IPS DF 19.7 (cell line): ENCODE measurements around the gene ATP2B3.
"Not testable (repeated sequence)": the region's sequence is repeated elsewhere in the genome, so short reads cannot be mapped to it uniquely, and the experiment has no call there.

Experiments
- DNase-seq: peaks from one replicate; pipeline ENCODE4 v3.0.0-alpha.2; 2013; ENCODE audit warnings: low read depth, low spot score

The ATP2B3 gene

DNA sequence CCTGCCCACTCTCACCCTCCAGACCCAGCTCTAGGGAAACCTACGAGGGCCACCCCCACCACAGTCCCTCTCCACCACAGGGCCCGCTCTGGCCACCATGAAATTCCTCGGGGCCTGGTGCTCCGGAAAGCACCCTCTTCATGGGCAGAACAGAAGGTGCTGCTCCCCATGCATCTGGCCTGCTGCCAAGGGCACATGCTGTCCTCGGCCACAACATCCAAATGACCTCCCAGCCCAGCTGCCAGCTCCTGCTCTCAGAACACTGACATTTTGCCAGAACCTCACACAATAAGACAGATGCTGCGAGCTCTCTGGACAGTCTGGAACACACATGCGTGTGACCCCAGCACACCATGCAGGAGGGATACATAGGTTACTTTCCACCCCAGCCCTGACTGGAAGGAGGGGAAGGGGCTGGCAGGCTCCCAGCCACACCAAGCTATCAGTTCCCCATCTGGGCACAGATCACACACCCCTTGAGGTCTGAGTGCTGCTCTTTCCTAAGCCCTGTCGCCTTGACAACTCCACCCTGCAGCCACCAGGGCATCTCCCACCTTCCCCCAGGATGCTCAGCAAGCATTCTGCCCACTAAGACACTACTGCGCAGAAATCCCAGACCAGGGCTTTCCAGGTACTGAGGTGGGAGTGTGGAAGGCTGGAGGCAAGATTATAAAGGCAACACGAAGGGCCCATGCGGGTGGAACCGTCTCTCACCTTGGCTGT is 75.7 kb downstream of the ATP2B3 start:
- DNase-seq, result no peak

DNA sequence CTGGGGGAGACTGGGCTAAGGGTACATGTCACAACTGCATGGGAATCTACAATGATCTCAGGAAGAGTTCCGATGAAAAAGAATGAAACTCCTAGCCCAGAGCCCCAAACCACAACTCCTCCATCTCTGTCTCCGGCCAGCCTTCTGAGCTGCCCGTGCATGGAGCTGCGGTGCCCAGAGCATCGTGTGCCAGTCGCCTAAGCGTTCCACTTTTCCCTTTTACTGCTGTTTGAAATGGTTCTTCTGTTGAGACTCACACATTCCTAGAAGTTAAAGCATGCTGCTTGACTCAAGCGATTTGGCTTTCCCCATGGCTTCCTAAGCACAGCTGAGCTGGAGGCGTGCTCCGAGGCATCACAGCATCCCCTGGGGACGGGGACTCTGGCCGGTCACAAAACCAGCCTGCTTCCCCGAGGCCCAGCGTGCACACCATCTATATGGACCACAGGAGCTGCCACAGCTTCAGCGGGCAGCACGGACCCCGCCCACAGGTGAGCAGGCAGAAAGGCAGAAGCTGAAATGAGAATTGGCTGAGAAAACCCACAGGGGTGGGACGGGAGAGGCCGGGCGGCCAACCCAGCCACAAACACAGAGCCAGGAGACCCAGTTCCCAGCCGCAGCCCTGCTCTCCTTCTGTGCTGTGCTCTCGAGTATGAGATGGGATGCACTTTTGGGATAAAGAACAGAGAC is 76.5 kb downstream of the ATP2B3 start:
- no peak for DNase-seq

DNA sequence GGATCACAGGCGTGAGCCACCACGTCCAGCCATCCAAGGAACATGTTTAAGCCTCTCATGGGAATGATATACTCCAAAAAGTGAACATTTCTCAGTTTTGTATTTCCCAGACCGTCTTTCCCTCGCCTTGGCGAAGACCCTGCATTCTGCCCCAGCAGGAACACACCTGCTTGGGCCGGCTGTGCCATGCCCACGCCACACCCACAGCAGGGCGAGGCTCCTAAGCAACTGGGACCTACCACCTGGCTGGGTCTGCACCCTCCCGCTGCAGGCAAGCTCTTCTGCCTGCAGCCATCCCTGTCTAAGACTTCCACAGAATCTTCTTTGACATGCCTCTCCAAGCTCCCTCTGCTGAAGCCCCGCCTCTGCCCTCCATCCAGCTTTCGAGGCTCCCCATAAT is 77.9 kb downstream of the ATP2B3 start:
- DNase-seq, result no peak

DNA sequence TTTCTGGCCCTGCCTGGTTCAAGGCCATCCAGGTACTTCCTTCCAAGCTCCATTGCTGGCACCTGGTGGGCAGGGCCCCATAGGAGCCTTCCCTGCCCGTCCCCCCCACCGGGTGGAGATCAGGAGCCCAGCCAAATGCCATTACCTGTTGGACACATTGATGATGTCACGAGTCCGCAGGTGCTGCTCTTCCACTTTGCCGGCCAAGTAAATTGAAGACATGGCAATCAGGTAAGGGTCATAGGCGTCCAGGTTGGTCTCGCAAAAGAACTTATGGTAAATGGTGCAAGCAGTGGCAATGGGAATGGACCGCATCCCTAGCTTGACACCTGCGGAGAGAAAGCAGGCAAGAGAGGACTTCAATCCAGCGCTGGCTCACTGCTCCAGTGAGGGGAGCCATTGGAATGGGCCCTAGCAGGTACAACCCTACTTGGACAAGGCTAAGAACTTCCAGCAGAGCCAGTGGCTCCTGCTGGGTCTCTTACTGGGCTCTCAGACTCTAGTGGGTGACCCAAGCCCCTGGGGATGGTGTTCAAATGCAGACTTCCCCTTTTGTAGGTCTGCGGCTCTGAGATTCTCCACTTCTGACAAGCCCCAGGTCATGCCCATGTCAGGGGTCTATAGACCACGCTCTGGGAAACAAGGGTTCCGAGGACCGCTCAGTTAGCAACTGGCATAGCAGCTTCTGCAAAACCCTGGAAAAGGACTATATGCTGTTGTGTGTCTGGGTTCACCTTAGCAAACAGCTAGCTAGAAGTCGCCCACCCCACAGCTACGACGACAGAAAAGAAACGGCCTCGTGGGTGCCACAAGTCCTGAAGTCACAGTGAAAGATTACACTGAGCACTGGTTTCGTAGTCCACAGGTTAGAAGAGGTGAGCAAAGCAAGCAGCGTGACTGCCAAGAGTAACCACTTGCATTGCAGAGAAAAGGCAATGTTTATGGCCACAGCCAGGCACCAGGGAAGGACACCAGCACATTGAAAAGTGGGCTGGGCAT is 78.7 kb downstream of the ATP2B3 start:
- DNase-seq, result no peak

DNA sequence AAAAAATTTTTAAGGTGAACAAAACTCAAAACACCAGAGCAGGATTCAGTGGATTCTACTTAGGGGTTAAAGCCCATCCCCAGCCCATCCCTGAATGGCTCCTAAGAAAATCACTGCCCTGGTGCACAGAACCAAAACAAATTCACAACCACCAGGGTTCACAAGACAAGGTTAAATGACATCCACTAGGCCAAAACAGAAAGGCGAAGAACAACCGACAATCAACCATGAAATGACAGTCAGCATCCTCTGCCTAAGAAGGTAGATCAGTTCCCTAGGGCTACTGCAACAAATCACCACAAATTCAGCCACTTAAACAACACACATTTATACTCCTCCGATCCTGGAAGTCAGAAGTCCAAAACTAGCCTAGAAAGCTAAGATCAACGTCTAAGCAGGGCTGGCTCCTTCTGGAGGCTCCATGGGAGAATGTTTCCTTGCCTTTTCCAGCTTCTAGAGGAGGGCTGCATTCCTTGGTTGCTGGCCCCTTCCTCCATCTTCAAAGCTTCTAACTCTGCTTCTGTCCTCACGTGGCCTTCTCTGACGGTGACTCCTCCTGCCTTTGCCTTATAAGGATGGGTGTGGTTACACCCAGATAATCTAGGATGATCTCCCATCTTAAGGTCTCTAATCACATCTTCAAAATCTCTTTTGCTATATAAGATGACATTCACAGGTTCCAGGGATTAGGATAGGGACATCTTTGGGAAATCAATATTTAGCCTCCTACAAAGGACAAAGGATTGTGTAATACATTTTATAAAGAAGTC is 79.7 kb downstream of the ATP2B3 start:
- DNase-seq, result no peak

DNA sequence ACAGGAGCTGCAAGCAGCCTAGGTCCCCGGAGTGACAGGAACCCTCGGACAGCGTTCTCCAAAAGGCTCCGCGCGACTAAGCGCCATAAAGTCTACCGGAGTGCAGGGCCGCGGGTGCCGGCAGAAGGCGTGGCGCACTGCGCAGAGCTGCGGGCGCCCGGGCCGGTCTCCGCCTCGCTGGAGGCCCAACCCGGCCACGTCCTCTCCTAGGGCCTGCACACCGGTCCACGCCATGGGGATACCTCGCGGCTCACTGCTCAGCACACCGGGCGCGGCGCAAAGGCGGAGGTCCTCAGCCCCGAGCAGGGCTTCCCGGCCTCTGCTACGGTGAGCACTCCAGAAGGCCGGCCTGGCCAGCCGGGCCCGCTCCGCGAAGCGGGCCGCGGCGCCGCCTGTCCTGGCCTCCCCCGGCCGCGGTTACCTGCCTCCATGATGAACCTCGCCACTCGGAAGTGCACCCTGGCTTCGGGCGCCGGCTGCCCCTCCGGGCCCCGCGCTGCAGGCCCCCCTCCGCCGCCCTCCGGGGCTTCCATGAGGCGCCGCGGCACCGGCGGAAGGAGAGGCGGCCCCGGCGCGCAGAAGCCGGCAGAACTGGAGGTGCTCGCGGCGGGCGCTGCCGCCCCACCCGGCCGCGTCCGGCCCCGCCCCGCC is 81.2 kb downstream of the ATP2B3 start, which contains the start of gene CCNQ:
TSS of gene CCNQ (minus strand) at position 599 of the 651 bp plus-strand sequence. CDS start at position 533, 66 bp downstream.
- DNase-seq, result no peak

DNA sequence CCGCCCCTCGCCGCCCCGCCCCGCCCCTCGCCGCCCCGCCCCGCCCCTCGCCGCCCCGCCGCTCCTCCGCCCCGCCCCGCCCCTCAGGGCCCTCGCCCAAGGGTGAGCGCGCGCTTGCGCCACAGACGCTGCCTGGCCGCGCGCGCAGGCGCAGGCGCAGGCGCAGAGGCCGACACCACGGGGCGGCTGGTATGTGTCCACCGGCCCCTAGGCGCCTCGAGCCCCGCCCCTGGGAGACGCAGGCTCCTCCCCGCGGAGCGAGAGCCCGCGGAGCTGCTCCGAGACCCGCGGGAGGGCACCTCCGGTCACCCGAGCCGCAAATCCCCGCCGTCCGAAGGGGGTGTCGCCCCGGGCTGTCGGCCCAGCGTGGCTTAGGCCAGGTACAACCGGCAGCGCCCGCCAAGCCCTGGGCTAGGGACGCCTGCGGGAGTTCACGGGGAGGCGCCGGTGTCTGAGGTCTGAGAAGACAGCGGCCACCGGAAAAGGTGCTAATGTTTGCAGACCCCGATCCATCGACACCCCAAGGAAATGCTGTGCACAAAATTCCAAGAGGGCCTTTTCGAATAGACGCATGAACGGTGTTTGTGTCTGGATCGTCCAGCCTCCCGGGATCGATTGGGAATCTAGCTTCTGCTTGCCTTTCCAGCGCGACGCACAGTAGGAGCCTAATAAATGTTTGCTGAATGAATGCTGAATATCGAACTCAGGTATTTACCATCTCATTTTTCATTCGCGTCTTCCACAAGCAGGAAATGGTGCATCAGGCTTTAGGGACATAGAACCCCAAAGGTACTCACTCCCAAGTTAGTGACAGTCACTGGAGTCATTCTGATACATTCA is 82.0 kb downstream of the ATP2B3 start:
- DNase-seq, result no peak

DNA sequence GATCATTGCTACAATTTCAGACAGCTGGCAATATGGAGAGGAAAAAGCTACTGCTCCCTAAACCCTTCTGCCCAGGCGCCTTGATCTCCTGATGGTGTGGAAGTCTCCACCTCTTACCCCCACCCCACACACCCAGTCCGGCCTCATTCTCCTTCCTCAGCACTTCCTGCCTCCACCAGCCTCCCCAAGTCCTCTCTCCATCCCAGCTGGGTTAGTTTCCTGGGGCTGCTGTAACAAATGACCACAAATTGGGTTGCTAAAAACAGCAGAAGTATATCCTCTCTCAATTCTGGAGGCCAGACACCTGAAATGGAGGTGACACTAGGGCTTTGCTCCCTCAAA is 82.6 kb downstream of the ATP2B3 start:
- no peak for DNase-seq

DNA sequence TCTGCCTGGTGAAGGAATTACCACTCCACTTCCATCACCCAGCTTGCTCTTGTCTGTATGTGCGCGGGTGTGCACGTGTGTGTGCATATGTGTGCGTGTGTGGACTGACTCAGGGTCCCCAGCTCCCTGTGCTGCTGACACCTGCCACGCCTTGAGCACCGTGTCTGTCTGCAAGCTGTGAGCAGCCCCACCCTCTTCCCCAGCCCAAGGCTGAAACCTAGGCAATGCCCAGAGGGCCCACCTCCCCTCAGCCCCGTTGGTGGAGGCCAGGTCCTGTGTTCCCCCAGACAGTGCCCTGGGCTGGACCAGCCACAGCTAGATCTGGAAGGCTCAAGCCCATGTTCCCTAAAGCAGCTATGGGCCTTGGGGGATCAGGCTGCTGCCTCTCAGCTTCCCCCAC is 83.5 kb downstream of the ATP2B3 start:
- DNase-seq, result no peak

DNA sequence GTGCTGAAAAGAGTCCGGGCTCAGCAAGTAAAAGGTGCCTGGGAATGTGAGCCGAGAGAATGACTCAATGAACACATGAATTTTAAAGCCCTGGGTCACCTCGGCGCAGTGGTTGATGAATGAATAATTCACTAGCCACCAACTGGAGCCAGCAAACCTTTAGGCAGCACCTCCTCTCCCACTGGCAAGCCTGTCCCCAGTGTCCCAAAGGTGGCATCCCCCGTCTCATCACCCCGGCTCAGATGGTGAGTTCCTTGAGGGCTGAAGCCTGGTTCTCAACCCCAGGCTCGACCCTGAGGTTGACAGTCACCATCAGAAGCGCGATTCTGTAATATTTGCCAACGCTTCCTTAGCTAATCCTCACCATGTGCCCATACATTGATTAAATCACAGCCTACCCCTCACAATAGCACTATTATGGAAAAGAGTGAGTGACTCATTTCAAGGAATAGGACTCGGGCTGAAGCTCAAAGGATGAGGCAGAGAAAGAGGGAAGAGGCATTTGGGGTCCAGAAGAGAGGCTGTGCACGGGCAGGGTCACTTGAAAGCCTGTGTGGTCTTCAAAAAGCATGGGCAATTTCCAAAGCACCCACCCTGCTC is 84.2 kb downstream of the ATP2B3 start:
- DNase-seq, result no peak

DNA sequence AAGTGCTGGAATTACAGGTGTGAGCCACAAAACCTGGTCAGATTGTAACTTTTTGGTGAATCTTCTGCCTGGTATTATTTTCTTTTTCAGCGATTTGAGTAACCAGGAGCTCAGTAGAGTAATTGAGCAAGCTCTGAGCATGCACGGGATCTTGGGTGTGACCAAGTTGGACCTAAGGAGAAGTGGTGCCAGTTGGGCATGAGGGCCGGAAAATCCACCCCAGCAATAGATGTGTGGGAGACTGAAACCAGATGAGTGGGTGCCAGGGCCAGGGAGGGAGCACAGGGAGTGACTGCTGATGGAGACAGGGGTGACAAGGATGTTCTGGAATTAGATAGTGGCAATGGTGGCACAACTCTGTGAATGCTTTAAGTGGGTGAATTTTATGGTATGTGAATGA is 85.2 kb downstream of the ATP2B3 start:
- no peak for DNase-seq

DNA sequence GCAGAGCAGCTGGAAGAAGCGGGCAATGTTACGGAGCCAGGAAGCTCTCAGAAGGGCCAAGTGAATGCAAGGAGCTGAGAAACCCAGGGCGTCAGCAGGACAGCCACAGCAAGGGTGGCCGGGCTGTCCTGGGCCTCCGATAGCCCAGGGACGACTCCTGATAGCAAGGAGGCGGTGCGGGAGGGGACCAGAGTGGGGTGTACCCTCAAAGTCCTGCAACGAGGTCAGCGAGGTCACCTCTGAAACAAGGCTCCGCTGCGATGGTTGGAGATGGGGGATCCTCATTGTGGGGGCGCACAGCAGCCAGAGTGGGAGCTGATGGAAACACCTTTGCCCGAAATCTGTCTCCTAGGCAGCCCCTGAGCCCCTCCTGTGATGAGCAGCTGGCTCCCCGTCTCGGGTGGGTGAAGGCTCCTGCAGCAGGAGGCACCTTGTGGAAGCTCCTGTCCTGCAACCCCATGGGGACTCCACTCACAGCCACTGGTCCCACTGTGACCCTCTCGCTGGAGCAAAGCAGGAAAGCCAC is 85.8 kb downstream of the ATP2B3 start:
- no peak for DNase-seq

DNA sequence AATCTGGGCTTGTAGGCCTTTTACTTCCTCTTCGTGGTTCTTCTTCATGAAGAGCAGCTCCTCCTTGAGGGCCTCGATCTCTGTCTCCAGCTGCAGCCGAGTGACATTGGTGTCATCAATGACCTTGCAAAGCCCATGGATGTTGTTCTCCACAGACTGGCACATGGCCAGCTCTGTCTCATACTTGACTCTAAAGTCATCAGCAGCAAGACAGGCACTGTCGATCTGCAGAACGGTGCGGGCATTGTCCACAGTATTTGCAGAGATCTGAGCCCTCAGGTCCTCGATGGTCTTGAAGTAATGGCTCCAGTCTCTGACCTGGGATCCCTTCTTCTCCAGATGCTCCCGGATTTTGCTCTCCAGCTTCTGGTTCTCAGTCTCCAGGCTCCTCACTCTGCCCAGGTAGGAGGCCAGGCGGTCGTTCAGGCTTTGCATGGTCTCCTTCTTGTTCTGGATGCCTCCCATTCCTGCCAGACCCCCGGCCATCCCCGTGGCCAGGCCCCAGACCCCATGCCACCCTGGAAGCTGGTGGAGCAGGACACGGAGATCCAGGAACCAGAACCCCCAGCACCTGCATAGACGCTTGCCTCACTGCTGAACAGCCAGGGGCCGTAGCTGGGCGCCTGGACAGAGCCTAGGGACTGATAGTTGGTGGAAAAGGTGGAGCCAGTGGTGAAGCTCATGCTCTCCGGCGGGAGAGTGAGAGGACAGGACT is 87.4 kb downstream of the ATP2B3 start:
- not testable (repeated sequence) for DNase-seq

DNA sequence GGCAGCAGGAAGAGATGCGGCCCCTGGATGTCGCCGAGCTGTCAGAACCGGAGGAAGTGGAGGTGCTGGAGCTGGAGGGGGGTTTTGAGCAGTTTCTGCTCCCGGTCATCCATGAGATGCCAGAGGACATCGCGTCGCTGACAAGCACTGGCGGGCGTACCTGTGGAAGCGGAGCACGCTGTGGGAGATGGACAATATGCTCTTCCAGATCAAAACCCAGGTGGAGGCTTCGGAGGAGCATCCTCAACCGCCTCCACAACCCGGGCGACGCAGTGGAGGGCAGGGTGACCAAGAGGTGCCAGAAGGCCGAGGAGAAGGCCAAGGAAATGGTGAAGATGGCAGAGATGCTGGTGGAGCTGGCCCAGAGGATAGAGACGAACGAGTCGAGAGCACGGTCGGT is 89.1 kb downstream of the ATP2B3 start:
- DNase-seq, result no peak

DNA sequence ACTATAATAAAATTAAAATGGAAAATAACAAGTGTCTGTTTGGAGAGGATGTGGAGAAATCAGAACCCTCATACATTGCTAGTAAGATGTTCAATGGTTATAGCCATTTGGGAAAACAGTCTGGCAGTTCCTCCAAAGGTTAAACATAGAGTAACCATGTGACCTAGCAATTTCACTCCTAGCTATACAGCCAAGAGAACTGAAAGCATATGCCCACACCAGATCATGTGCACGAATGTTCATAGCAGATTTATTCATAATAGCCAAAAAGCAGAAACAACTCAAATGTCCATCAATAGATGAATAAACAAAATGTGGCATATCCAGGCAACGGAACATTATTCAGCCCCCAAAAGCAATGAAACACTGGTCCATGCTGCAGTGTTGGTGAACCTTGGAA is 90.9 kb downstream of the ATP2B3 start:
- no peak for DNase-seq

DNA sequence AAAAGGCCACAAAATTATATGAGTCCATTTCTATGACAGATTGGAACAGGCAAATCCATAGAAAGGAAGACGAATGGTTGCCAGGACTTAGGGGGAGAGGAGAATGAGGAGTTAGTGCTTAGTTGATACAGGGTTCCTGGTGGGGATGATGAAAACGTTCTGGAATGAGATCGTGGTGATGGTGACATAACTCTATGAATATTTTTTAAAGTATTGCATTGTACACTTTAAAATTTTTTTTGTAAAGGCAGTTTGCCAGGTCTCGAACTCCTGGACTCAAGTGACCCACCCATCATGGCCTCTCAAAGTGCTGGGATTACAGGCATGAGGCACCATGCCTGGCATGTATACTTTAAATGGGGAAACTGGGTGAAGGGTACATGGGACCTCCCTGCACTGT is 91.4 kb downstream of the ATP2B3 start:
- DNase-seq, result no peak

DNA sequence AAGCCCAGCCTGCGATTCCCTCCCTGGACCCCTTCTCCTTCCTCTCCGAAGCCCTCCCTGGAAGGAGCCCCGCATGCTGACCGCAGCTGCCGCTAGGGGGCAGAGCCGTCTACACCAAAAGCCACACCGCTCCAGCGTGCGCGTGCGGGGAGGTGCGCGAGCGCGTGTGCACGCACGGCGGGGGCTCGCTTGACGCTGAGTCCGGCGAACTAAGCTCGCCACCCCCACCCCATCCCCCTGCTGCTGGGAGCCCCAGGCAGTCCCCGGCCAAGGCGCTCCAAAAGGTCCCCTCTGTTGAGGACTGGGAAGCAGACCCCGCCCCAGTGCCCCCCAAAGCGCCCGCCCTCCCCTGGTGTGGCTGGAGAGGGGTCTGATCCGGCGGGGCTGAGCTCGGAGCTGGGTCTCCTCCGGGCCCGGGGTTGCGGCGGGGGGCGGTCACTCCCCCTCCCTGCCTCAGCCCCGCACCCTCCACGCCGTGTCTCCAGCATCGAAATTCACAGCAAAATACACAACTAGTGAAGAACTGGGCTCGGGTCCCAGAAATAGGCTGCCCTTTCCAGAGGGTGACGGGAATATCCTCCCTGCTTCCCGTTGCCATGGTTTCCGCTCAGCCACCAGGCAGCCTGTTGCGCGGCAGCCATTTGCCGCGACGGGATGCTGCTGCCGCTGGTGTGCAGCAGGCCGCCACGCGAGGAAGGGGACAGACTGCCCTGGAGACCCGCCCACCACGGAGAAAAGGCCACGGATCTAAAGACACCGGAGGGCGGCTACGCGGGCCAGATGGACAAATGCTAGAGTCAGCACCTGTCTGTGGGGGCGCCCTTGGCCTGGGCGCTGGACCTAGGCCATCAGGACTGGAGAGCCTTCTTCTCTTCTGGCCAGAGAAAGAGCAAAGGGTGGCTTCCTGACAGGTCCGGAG is 92.7 kb downstream of the ATP2B3 start:
- DNase-seq, result peak; percentile 30

DNA sequence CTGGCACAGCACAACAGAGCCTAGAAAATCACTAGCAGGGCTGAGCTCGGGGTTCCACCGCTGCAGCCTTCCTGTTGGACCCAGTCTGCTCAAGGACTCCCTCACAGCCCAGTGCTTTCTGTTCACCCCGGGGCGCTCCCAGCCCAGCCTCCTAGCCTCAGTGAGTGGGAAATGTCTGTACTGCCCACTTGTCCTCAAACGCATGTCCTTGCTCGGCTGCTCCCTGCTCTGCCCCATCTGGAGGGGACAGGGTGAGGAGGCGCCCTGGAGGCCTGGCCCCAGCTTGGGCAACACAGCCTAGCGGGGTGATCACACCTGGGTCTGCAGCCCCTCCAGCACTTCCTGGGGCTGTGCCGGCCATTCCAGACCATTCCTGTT is 93.4 kb downstream of the ATP2B3 start:
- no peak for DNase-seq
